Panc1 (cell line): ENCODE measurements around the gene SGCA. TPM values are rescaled to one million over a fixed set of nuclear protein-coding genes. Genes with fewer than 3 reads are reported as not detected.

Source experiments
- ATAC-seq: fragments of 200-7000 bp; cut with Tn5 transposase; 2 replicates; pipeline ENCODE4 v1.9.1; 2020; ENCODE audit warnings: mild to moderate bottlenecking, moderate library complexity
- BruUV-seq: library from RNA; stranded (reverse); fragments of 400-500 nt; replicated peaks from 2 replicates; lab custom pipeline; 2021; lab: Mats Ljungman, UMichigan
- CTCF ChIA-PET: fragments of 300-600 bp; sonication (Branson Sonifier 250); formaldehyde crosslinking; loops from one replicate; lab custom pipeline; 2022; ENCODE audit warnings: antibody characterized with exemption; lab: Charles Lee
- POLR2A ChIA-PET: fragments of 300-600 bp; sonication (Branson Sonifier 250); formaldehyde crosslinking; loops from one replicate; lab custom pipeline; 2022; ENCODE audit warnings: antibody characterized with exemption; lab: Charles Lee
- DNase-seq: peaks from one replicate; pipeline ENCODE4 v3.0.0-alpha.2; 2010; ENCODE audit warnings: low read depth, low spot score
- H3K27ac ChIP-seq: 2 replicates; pipeline ENCODE4 v1.5.1; 2011; ENCODE audit warnings: mild to moderate bottlenecking, low read length, inconsistent platforms
- H3K27me3 ChIP-seq: fragments of 200-500 bp; sonication (Bioruptor generic); 2 replicates; pipeline ENCODE4 v1.6.0; 2014; ENCODE audit warnings: low read length, inconsistent platforms; ENCODE audit not compliant: control insufficient read depth, insufficient read depth
- H3K36me3 ChIP-seq: fragments of 200-500 bp; sonication (Bioruptor generic); 2 replicates; pipeline ENCODE4 v1.5.1; 2014; ENCODE audit warnings: inconsistent platforms, mild to moderate bottlenecking, low read length, moderate library complexity; ENCODE audit not compliant: control insufficient read depth, insufficient read depth
- H3K4me1 ChIP-seq: 2 replicates; pipeline ENCODE4 v1.5.1; 2011; ENCODE audit warnings: inconsistent platforms, mild to moderate bottlenecking, low read length, moderate library complexity; ENCODE audit not compliant: control insufficient read depth, insufficient read depth
- H3K4me3 ChIP-seq, 2 experiments: 2 replicates each; pipeline ENCODE4 v1.5.1; 2011 to 2012; ENCODE audit warnings: low read depth in 2 of 2, low read length in 2 of 2, mild to moderate bottlenecking in 2 of 2, inconsistent platforms in 1 of 2, moderate library complexity in 1 of 2
- H3K9me3 ChIP-seq: fragments of 200-500 bp; sonication (Bioruptor generic); 2 replicates; pipeline ENCODE4 v1.5.1; 2014; ENCODE audit warnings: low read depth, mild to moderate bottlenecking, inconsistent platforms, low read length, moderate library complexity; ENCODE audit not compliant: control insufficient read depth, insufficient read depth
- POLR2AphosphoS5 ChIP-seq: IDR thresholded peaks from 2 replicates; pipeline ENCODE4 v1.6.1; 2012; ENCODE audit warnings: mild to moderate bottlenecking, low read depth, low read length, moderate library complexity
- SIN3A ChIP-seq: IDR thresholded peaks from 2 replicates; pipeline ENCODE4 v1.6.1; 2012; ENCODE audit warnings: low read depth, mild to moderate bottlenecking, low read length, moderate library complexity, borderline replicate concordance; ENCODE audit not compliant: insufficient read depth
- TCF7L2 ChIP-seq: IDR thresholded peaks from 2 replicates; pipeline ENCODE4 v1.6.1; 2011; ENCODE audit warnings: mild to moderate bottlenecking, low read depth, low read length, inconsistent platforms
- in situ Hi-C: cut with HindIII; loops from 2 replicates; pipeline ENCODE4 v1.10.0; 2016; ENCODE audit warnings: low sequenced_read_pairs, low pct_unique_long_range_greater_than_20kb
- intact Hi-C: fragments of 100-400 bp; cut with micrococcal nuclease; formaldehyde crosslinking; loops from one replicate; pipeline ENCODE4 v1.10.0; 2022; ENCODE audit not compliant: unreplicated experiment
- total RNA-seq: library from RNA; stranded (reverse); gene quantifications from one replicate; pipeline ENCODE4 v1.2.1, GENCODE V29; 2021; ENCODE audit not compliant: unreplicated experiment
- TF ChIP-seq, protein P1 (sequence below), 2 experiments: IDR thresholded peaks; 2 replicates each; pipeline ENCODE4 v1.6.1; 2011 to 2012; ENCODE audit warnings: low read depth in 2 of 2, control low read depth in 1 of 2, low read length in 1 of 2, mild to moderate bottlenecking in 1 of 2, moderate library complexity in 1 of 2; ENCODE audit not compliant: insufficient read depth in 1 of 2
- TF ChIP-seq, protein P2 (sequence below): fragments of 450-650 bp; IDR thresholded peaks from 2 replicates; pipeline ENCODE4 v1.5.1; 2017; ENCODE audit warnings: mild to moderate bottlenecking

Gene SGCA
- total RNA-seq, 1 experiment from 2014 or later: not detected

DNA sequence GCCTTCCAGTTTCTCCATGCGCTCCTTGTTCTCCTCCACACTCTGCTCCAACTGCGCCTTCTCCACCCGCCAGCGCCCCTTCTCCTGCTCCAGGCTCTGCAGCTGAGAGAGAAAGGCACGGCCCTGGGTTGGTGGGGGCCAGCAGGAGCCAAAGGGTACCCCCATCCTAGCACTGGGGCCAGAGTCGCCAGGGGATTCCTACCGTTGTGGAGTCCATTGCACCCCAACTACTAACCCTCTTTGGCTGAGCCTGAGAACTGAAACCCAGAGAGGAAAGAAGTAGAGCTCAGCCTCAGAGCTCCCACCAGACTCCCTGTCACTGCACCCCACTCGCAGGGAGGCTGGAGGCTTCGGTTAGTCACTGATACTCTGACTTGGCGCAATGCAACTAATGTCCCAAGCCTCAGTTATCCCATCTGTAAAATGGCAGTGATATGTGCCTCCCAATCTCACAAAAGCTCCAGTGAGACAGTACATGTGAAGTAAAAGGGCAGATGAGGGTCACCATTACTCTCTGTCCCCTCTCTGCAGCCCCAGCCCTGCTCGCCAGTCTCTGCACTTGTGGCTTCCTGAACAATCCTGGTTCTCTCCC, 29.6 kb upstream of the SGCA start:
- TF ChIP-seq, protein P1, sequence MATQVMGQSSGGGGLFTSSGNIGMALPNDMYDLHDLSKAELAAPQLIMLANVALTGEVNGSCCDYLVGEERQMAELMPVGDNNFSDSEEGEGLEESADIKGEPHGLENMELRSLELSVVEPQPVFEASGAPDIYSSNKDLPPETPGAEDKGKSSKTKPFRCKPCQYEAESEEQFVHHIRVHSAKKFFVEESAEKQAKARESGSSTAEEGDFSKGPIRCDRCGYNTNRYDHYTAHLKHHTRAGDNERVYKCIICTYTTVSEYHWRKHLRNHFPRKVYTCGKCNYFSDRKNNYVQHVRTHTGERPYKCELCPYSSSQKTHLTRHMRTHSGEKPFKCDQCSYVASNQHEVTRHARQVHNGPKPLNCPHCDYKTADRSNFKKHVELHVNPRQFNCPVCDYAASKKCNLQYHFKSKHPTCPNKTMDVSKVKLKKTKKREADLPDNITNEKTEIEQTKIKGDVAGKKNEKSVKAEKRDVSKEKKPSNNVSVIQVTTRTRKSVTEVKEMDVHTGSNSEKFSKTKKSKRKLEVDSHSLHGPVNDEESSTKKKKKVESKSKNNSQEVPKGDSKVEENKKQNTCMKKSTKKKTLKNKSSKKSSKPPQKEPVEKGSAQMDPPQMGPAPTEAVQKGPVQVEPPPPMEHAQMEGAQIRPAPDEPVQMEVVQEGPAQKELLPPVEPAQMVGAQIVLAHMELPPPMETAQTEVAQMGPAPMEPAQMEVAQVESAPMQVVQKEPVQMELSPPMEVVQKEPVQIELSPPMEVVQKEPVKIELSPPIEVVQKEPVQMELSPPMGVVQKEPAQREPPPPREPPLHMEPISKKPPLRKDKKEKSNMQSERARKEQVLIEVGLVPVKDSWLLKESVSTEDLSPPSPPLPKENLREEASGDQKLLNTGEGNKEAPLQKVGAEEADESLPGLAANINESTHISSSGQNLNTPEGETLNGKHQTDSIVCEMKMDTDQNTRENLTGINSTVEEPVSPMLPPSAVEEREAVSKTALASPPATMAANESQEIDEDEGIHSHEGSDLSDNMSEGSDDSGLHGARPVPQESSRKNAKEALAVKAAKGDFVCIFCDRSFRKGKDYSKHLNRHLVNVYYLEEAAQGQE (IDR thresholded peaks at IDR 0.05; ENCODE audit: insufficient read depth in 1 of 2, low read depth in 2 of 2, low read length in 1 of 2): no peak
- no peak for TF ChIP-seq TCF7L2
- no peak for TF ChIP-seq SIN3A
- TF ChIP-seq, protein P2, sequence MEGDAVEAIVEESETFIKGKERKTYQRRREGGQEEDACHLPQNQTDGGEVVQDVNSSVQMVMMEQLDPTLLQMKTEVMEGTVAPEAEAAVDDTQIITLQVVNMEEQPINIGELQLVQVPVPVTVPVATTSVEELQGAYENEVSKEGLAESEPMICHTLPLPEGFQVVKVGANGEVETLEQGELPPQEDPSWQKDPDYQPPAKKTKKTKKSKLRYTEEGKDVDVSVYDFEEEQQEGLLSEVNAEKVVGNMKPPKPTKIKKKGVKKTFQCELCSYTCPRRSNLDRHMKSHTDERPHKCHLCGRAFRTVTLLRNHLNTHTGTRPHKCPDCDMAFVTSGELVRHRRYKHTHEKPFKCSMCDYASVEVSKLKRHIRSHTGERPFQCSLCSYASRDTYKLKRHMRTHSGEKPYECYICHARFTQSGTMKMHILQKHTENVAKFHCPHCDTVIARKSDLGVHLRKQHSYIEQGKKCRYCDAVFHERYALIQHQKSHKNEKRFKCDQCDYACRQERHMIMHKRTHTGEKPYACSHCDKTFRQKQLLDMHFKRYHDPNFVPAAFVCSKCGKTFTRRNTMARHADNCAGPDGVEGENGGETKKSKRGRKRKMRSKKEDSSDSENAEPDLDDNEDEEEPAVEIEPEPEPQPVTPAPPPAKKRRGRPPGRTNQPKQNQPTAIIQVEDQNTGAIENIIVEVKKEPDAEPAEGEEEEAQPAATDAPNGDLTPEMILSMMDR: no peak
- no peak for TF ChIP-seq POLR2AphosphoS5
- intact Hi-C loops (no loop called here), in situ Hi-C loops (no loop called here)
- Histone ChIP-seq H3K4me1 (peaks cover 19% of the 10 kb centered on the region), H3K27ac (no peak overlapping the region), H3K36me3 (peaks cover 21% of the 10 kb centered on the region), H3K9me3 (no peaks in the 10 kb centered on the region), H3K27me3 (no peaks in the 10 kb centered on the region), H3K4me3 (no peak overlapping the region)
- POLR2A ChIA-PET: no interaction called here
- CTCF ChIA-PET: no interaction called here
- BruUV-seq: no TSS peak
- no peak for DNase-seq
- no peak for ATAC-seq

DNA sequence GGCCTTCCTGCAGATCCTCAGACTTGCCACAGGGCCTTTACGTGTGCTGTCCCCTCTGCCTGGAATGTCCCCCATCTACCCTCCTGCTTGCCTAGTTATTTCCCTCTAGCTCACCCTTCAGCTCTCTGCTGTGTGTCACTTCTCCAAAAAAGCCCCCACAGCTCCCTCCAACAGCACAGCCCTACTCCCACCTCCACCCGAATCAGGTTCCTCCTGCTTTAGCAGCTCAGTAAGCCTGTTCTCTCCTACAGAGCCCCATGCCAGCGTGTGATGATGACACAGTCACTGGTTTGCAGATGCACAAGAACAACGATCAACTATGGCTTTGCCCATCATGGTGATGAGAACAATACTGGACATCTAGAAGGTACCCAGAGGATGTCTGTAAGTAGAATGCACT, 28.8 kb upstream of the SGCA start:
- ChIA-PET CTCF (no interaction called here), POLR2A (no interaction called here)
- H3K36me3 ChIP-seq: peaks cover 21% of the 10 kb centered on the region
- in situ Hi-C loops: no loop called here
- H3K9me3 ChIP-seq: no peaks in the 10 kb centered on the region
- no peak for DNase-seq
- ATAC-seq: no peak
- BruUV-seq: no TSS peak
- TF ChIP-seq SIN3A: no peak
- intact Hi-C loops: no loop called here
- H3K4me3 ChIP-seq: no peak overlapping the region
- peaks cover 19% of the 10 kb centered on the region for H3K4me1 ChIP-seq
- no peak overlapping the region for H3K27ac ChIP-seq
- no peaks in the 10 kb centered on the region for H3K27me3 ChIP-seq

DNA sequence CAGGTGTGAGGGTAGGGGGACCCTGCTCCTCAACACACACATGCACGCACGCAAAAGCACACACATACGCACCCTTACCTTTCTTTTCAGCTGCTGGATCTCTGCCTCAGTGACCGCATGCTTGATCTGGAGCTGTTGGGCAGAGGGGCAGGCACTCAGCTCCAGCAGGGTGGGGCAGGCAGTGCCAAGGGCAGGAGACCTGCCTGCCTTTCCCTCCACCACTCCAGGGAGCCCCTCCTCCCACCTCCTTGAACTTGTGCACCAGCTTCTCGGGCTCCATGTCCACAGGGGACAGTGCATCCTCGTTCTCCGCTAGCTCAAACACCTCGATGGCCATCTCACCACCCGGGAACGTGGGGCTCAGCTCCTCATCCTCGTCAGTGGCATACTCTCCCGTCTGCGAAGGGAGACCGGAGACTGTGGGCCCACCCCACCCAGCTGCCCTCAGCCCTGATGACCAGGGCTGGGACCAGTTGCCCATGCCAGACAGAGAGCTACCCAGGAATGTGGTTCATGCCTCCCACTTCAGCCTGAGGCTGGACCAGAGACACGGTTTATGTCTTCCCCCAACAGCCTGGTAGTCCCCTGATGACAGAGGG, 26.5 kb upstream of the SGCA start:
- H3K36me3 ChIP-seq: peaks cover 25% of the 10 kb centered on the region
- DNase-seq (no peak), ATAC-seq (no peak)
- H3K9me3 ChIP-seq: no peaks in the 10 kb centered on the region
- H3K4me1 ChIP-seq: peaks cover 7% of the 10 kb centered on the region
- TF ChIP-seq SIN3A (no peak), POLR2AphosphoS5 (no peak), TCF7L2 (no peak)
- TF ChIP-seq, protein P2: no peak
- TF ChIP-seq, protein P1 (IDR thresholded peaks at IDR 0.05; ENCODE audit: insufficient read depth in 1 of 2, low read depth in 2 of 2, low read length in 1 of 2): no peak
- no peak overlapping the region for H3K27ac ChIP-seq
- intact Hi-C loops: no loop called here
- no TSS peak for BruUV-seq
- no peak overlapping the region for H3K4me3 ChIP-seq
- in situ Hi-C loops: no loop called here
- ChIA-PET CTCF (no interaction called here), POLR2A (interaction anchor here (0.6 to 1.2 kb wide), 3 partner anchors 11 to 108 kb away, joined by 3 to 15 read pairs (median 12); partner anchors contain the start of gene PPP1R9B)
- H3K27me3 ChIP-seq: no peaks in the 10 kb centered on the region
